HepG2 (cell line): ENCODE results near the gene GP1BA. TPM values are rescaled to one million over a fixed set of nuclear protein-coding genes. Genes with fewer than 3 reads are reported as not detected.

ENCODE experiments used
- HINFP ChIP-seq: sonication (generic); formaldehyde crosslinking; IDR thresholded peaks from 2 replicates; pipeline ENCODE4 v1.4.0; 2020; ENCODE audit warnings: low read depth, mild to moderate bottlenecking, missing genetic modification reagents
- HNRNPK ChIP-seq: fragments of 200-400 bp; formaldehyde crosslinking; IDR thresholded peaks from 2 replicates; pipeline ENCODE4 v1.6.1; 2018; ENCODE audit warnings: low read length, low read depth, moderate library complexity, mild to moderate bottlenecking; ENCODE audit not compliant: poor library complexity, severe bottlenecking
- JUN ChIP-seq: sonication (generic); formaldehyde crosslinking; IDR thresholded peaks from 2 replicates; pipeline ENCODE4 v1.4.0; 2020; ENCODE audit warnings: mild to moderate bottlenecking, missing genetic modification reagents
- KLF15 ChIP-seq: sonication (generic); formaldehyde crosslinking; IDR thresholded peaks from 2 replicates; pipeline ENCODE4 v1.8.1; 2023; ENCODE audit warnings: borderline replicate concordance, mild to moderate bottlenecking, inconsistent platforms, missing genetic modification reagents, mixed read lengths
- MBD4 ChIP-seq: IDR thresholded peaks from 2 replicates; pipeline ENCODE4 v1.6.1; 2012; ENCODE audit warnings: low read length, inconsistent platforms, borderline replicate concordance
- MLLT10 ChIP-seq: sonication (generic); formaldehyde crosslinking; IDR thresholded peaks from 2 replicates; pipeline ENCODE4 v1.4.0; 2020; ENCODE audit warnings: missing genetic modification reagents
- MLXIP ChIP-seq: sonication (generic); formaldehyde crosslinking; IDR thresholded peaks from 2 replicates; pipeline ENCODE4 v1.9.0; 2021; ENCODE audit warnings: missing genetic modification reagents, borderline replicate concordance
- PHB2 ChIP-seq: fragments of 450-650 bp; IDR thresholded peaks from 2 replicates; pipeline ENCODE4 v1.6.1; 2018; ENCODE audit not compliant: partially characterized antibody
- SIX4 ChIP-seq: sonication (generic); formaldehyde crosslinking; IDR thresholded peaks from 2 replicates; pipeline ENCODE4 v1.4.0; 2020; ENCODE audit warnings: missing genetic modification reagents
- TP53 ChIP-seq: sonication (generic); formaldehyde crosslinking; conservative IDR thresholded peaks from 2 replicates; pipeline ENCODE4 v1.4.0; 2020; ENCODE audit warnings: missing genetic modification reagents
- ZNF251 ChIP-seq: sonication (generic); formaldehyde crosslinking; IDR thresholded peaks from 2 replicates; pipeline ENCODE4 v1.9.0; 2021; ENCODE audit warnings: mild to moderate bottlenecking, missing genetic modification reagents
- ZNF564 ChIP-seq: sonication (generic); formaldehyde crosslinking; IDR thresholded peaks from 2 replicates; pipeline ENCODE4 v1.8.1; 2023; ENCODE audit warnings: mild to moderate bottlenecking, missing genetic modification reagents
- ZNF737 ChIP-seq: sonication (generic); formaldehyde crosslinking; IDR thresholded peaks from 2 replicates; pipeline ENCODE4 v1.5.0; 2020; ENCODE audit warnings: missing genetic modification reagents, mild to moderate bottlenecking, borderline replicate concordance
- ZNF790 ChIP-seq: sonication (generic); formaldehyde crosslinking; IDR thresholded peaks from 2 replicates; pipeline ENCODE4 v1.8.0; 2022; ENCODE audit warnings: missing genetic modification reagents, mild to moderate bottlenecking, borderline replicate concordance
- ZNF850 ChIP-seq: sonication (generic); formaldehyde crosslinking; conservative IDR thresholded peaks from 2 replicates; pipeline ENCODE4 v1.9.0; 2021; ENCODE audit warnings: mild to moderate bottlenecking, missing genetic modification reagents
- ZSCAN12 ChIP-seq: sonication (generic); formaldehyde crosslinking; IDR thresholded peaks from 2 replicates; pipeline ENCODE4 v1.9.0; 2021; ENCODE audit warnings: mild to moderate bottlenecking, missing genetic modification reagents
- ZSCAN29 ChIP-seq: sonication (generic); formaldehyde crosslinking; conservative IDR thresholded peaks from 2 replicates; pipeline ENCODE4 v1.4.0; 2020; ENCODE audit warnings: mild to moderate bottlenecking, missing genetic modification reagents
- polyA plus RNA-seq, 8 experiments: library from polyadenylated mRNA; depleted of rRNA in 3 of 8; stranded (reverse) in 7 of 8; unstranded in 1 of 8; fragments of >200 nt; fragmentation: Illumina TruSeq in 4 of 8; extraction: Trizol in 4 of 8; gene quantifications; 2 replicates each; pipeline versions ENCODE4 v1.2.1 to v1.2.3, GENCODE V29; 2011 to 2016; ENCODE audit warnings: low read depth in 4 of 8, missing spikeins in 1 of 8, mixed read lengths in 1 of 8; ENCODE audit not compliant: insufficient read depth in 1 of 8
- total RNA-seq, 5 experiments: library from RNA; depleted of rRNA; stranded (reverse); fragments of >200 nt; fragmentation: Illumina TruSeq; extraction: Trizol; gene quantifications; 2 replicates each; pipeline ENCODE4 v1.2.3, GENCODE V29; 2016; ENCODE audit warnings: low read depth in 1 of 5
- TF ChIP-seq, protein P1 (sequence below): sonication (generic); formaldehyde crosslinking; IDR thresholded peaks from 2 replicates; pipeline ENCODE4 v1.4.0; 2020; ENCODE audit warnings: missing genetic modification reagents
- TF ChIP-seq, protein P2 (sequence below): sonication (generic); formaldehyde crosslinking; IDR thresholded peaks from 2 replicates; pipeline ENCODE4 v1.4.0; 2020; ENCODE audit warnings: missing genetic modification reagents
- TF ChIP-seq, protein P3 (sequence below): sonication (generic); formaldehyde crosslinking; IDR thresholded peaks from 2 replicates; pipeline ENCODE4 v1.5.0; 2020; ENCODE audit warnings: missing genetic modification reagents, mild to moderate bottlenecking, borderline replicate concordance

Gene GP1BA
- total and polyA plus RNA-seq, 2 of the 13 experiments (the other 11 are each of a cell fraction or from before 2014, with no cell fraction given), result not detected

- TF ChIP-seq HINFP (CRISPR knock-in tag) (no peak), KLF15 (CRISPR knock-in tag) (no peak), ZNF251 (no peak), ZNF850 (no peak), ZNF737 (CRISPR knock-in tag) (no peak), SIX4 (peak; percentile 26; the same call in 1 of the 2 replicates), JUN (CRISPR knock-in tag) (no peak), ZSCAN29 (CRISPR knock-in tag) (no peak), PHB2 (no peak), HNRNPK (peak; percentile 65), TP53 (CRISPR knock-in tag) (0 out of 2 replicates have a peak, but pooled peaks have one; percentile 13), MLXIP (CRISPR knock-in tag) (no peak), ZSCAN12 (CRISPR knock-in tag) (no peak), ZNF564 (CRISPR knock-in tag) (peak; percentile 48; the same call in 1 of the 2 replicates), MBD4 (no peak), ZNF790 (CRISPR knock-in tag) (no peak), MLLT10 (CRISPR knock-in tag) (no peak)
- TF ChIP-seq, protein P1, sequence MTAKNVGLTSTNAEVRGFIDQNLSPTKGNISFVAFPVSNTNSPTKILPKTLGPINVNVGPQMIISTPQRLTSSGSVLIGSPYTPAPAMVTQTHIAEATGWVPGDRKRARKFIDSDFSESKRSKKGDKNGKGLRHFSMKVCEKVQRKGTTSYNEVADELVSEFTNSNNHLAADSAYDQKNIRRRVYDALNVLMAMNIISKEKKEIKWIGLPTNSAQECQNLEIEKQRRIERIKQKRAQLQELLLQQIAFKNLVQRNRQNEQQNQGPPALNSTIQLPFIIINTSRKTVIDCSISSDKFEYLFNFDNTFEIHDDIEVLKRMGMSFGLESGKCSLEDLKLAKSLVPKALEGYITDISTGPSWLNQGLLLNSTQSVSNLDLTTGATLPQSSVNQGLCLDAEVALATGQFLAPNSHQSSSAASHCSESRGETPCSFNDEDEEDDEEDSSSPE (CRISPR knock-in tag), result peak; percentile 86
- TF ChIP-seq, protein P2, sequence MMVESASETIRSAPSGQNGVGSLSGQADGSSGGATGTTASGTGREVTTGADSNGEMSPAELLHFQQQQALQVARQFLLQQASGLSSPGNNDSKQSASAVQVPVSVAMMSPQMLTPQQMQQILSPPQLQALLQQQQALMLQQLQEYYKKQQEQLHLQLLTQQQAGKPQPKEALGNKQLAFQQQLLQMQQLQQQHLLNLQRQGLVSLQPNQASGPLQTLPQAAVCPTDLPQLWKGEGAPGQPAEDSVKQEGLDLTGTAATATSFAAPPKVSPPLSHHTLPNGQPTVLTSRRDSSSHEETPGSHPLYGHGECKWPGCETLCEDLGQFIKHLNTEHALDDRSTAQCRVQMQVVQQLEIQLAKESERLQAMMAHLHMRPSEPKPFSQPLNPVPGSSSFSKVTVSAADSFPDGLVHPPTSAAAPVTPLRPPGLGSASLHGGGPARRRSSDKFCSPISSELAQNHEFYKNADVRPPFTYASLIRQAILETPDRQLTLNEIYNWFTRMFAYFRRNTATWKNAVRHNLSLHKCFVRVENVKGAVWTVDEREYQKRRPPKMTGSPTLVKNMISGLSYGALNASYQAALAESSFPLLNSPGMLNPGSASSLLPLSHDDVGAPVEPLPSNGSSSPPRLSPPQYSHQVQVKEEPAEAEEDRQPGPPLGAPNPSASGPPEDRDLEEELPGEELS, result peak; percentile 16; the same call in 1 of the 2 replicates
- TF ChIP-seq, protein P3, sequence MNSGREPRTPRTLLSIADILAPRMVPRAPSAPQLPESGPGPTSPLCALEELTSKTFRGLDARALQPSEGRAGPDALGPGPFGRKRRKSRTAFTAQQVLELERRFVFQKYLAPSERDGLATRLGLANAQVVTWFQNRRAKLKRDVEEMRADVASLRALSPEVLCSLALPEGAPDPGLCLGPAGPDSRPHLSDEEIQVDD (CRISPR knock-in tag), result no peak
Observed at GRCh38 chr17:4939796-4940554, 7.9 kb downstream of the GP1BA start, which contains the start of the genes RNF167 and SLC25A11 (continued).
